Adipose tissue (tissue), 3 donors: ENCODE measurements around the gene CTNNA2. TPM values are rescaled to one million over a fixed set of nuclear protein-coding genes. Genes with fewer than 3 reads are reported as not detected.

Source experiments
- H3K27ac ChIP-seq: one replicate; pipeline ENCODE4 v1.5.1; 2013; ENCODE audit warnings: low read depth, low read length
- WGBS, 3 donors: extraction: QIAGEN DNeasy Blood & Tissue Kit; methylation state at CpG; one replicate each; pipeline ENCODE4 v1.1.7; 2013; 5-methylcytosine and 5-hydroxymethylcytosine counted together
- polyA plus RNA-seq, 3 donors: library from polyadenylated mRNA; stranded (reverse); fragments of 200-250 nt; gene quantifications; one replicate each; pipeline ENCODE4 v1.2.3, GENCODE V29; 2013
- donor health status: healthy with polysubstance abuse.
- donor health status: Bipolar disorder and iron deficiency.
- donor health status: healthy.

CTNNA2 gene
- polyA plus RNA-seq, 3 donors, result 0.07 to 0.47 TPM; not detected in 1

- no peak overlapping the region for H3K27ac ChIP-seq
- WGBS, 3 donors, result 79 to 93% (median 83%) methylated on average over 3 of the region's 3 CpGs
Measured at GRCh38 chr2:80515964-80516363, 1003.1 kb downstream of the CTNNA2 start.

- H3K27ac ChIP-seq, result no peak overlapping the region
- WGBS, 3 donors, result 34 to 46% (median 37%) methylated on average over 3 of the region's 3 CpGs
Measured at GRCh38 chr2:80517316-80517715, 1004.5 kb downstream of the CTNNA2 start.

GRCh38 chr2:80519121-80519643 lies 1006.3 kb downstream of the CTNNA2 start:
- WGBS, 3 donors, result 70 to 87% (median 71%) methylated on average over 3 of the region's 3 CpGs
- H3K27ac ChIP-seq, result no peak overlapping the region

DNA sequence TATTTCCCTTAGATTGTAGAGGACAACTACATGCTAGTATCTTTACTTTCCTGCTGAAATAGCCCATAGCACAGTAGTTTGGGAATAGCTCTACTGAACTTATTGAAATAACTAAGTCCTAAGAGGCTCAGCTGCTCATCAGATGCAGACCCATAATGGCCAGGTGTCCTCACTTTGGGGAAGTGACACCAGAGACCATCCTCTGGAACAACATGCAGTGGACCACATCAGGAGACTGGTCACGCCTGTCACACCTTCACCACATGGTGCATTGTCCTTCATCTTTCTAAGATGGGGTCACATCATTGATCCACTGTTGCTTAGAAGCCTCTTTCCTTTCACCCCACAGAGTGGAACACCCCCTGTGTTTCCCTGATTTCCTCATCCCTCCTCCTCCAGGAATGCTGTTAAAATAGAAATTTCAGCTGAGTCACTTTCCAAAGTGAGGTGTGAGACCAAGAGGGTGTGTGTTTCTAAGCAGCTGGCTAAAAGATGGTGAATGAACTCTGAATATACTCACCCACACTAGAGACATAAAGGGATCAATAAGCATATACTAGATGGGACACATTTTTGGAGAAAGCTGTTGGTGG lies 1006.9 kb downstream of the CTNNA2 start:
- H3K27ac ChIP-seq, result no peak overlapping the region
- WGBS, 3 donors, result 58 to 93% (median 85%) methylated on average over 1 of the region's 1 CpG

DNA sequence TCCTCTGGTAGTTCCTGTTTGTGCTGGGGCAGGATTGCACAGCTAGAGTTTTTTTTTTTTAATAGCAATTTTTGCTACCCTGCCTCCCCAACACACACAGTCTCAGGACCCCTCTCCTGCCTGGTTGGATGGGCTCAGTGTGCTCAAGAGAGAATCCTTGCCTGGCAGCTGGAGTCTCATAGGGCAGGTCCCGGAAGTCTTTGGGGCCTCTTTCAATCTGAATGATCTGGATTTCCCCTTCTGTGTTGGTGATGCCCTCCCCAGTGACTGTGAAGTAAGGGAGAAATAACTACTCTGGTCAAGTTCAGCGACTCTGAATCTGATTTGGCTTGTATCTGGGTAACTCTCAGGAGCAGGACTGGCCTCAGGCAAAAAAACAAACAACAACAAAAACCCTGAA lies 1012.3 kb downstream of the CTNNA2 start:
- 64 to 70% (median 65%) methylated on average over 2 of the region's 2 CpGs for WGBS, 3 donors
- H3K27ac ChIP-seq, result no peak overlapping the region

DNA sequence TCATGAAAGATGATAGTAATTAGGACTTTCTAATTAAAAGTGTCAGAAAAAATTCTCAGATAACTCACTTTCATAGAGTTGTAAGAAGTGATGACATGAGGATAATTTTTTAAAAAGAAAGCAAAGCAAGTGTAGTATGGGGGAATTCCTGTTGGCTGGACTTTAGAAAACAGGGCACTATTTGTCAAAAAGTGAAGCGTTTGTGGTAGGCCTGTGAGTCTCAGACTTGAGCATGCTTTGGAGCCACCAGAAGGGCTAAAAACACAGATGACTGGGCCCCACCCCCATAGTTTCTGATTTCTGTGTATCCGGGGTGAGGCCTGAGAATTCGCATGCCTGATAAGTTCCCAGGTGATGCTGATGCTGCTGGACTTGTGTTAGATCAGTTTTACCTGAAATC lies 1014.3 kb downstream of the CTNNA2 start:
- no peak overlapping the region for H3K27ac ChIP-seq
- WGBS, 3 donors, result 63 to 84% (median 79%) methylated on average over 3 of the region's 3 CpGs

GRCh38 chr2:80529466-80530165 lies 1016.8 kb downstream of the CTNNA2 start:
- no peak overlapping the region for H3K27ac ChIP-seq
- WGBS, 3 donors, result 72 to 87% (median 76%) methylated on average over 7 of the region's 7 CpGs

DNA sequence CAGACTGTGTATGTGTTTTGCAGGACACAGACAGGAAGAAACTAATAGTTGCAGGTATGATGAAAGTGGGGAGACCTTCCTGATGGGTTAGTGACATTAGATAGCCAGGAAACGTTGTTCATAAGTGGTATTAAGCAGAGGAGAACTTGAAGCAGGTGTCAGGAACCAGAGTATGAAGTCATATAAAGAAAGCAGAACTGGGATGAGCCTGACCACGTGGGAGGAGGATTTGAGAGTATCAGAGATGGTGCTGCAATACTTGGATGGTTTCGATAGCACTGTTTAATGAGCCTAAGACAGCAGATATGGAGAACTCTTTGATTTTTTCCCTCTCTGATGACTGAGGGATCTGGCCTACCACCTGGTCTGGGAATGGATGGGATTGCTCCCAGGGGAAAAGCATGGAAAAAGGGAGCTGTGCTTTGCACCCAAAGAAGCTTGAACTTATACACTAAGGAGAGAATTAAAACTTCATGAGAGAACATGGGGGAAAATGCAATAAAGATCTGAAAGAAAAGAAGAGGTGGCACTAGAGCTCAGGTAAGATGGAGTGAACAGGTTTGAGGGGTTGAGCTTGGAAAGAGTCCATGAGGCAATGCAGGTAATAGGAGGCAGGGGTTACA lies 1017.7 kb downstream of the CTNNA2 start:
- 36 to 54% (median 38%) methylated on average over 3 of the region's 3 CpGs for WGBS, 3 donors
- no peak overlapping the region for H3K27ac ChIP-seq

DNA sequence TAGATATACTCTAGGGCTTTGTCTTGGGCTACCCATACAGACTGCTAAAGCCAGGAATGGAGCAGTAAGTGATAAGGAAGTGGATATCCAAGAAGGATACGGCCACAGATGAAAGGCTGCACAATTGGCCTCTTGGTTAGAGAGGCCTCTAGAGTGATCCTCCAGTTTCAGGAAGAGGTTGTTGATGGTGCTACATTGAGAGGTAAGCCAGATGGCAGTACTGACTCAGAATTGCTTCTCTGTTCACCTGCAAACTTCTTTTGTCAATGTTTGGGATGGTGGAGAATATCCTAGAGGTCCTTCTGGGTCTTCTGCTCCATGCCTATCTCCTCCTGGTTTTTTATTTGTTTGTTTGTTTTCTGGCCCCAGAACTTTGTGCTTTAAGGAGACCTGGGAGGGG lies 1018.5 kb downstream of the CTNNA2 start:
- WGBS, 3 donors, result 80 to 96% (median 95%) methylated on average over 1 of the region's 1 CpG

GRCh38 chr2:80545420-80546210 lies 1032.8 kb downstream of the CTNNA2 start:
- no peak overlapping the region for H3K27ac ChIP-seq
- WGBS, 3 donors, result 54 to 81% (median 75%) methylated on average over 13 of the region's 13 CpGs

More for the DNA sequence above, 1018.5 kb downstream of the CTNNA2 start:
- H3K27ac ChIP-seq, result no peak overlapping the region

DNA sequence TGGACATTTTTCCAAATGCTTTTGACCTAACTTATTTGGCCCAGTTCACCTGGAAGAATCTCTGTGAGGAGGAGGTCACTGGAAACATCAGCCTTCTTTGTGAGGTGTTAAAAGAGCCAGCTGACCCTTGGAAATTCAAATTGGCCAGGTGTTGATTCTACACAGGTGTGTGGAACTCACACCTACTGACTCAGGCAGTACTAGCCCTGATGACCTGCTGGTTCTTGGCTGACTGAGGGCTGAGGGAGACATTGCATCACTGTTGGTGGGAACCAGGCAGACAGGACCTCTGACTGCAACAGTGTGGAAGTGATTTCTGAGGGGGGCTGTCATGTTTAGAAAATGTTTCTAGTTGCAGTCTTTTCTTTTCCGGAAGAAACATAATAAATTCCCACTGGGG lies 1033.9 kb downstream of the CTNNA2 start:
- WGBS, 3 donors, result 71 to 95% (median 81%) methylated on average over 1 of the region's 1 CpG
- H3K27ac ChIP-seq, result no peak overlapping the region

DNA sequence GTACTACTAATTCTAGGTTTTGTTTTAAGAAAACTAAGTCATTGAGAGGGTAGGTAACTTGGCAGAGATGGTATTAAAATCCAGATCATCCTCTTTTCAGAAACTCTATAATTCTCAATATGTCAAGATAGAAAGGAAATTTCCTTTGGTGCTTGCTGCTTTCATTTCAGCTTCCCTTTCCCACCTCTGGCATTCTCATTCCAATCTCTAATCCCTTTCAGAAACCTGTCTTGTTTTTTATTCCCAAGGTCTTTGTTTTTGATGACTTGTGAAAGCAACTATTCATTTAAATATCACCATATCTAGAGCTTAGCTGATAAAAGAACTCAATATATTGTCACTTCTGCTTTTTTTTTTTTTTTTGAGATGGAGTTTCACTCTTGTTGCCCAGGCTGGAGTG lies 1034.5 kb downstream of the CTNNA2 start:
- H3K27ac ChIP-seq, result no peak overlapping the region

DNA sequence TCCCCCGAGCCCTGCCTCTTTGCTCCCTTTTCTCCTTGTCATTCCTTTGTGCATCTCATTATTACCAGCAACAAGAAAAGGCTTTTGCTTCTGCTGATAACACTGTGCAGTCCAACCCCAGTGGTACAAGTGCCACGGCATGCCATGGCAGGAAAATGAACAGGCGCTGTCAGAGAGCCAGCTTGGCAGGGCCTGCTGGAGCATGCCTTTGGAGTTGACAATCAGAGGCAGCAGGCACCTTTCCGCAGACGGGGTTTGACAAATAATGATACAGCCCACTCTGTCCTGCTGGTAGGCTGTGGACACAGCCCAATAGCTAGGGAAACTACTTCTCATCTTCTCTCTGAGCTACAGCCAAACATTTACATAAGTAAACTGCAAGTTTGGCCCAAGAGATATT lies 1035.6 kb downstream of the CTNNA2 start:
- no peak overlapping the region for H3K27ac ChIP-seq
- WGBS, 3 donors, result 69 to 81% (median 81%) methylated on average over 5 of the region's 5 CpGs

DNA sequence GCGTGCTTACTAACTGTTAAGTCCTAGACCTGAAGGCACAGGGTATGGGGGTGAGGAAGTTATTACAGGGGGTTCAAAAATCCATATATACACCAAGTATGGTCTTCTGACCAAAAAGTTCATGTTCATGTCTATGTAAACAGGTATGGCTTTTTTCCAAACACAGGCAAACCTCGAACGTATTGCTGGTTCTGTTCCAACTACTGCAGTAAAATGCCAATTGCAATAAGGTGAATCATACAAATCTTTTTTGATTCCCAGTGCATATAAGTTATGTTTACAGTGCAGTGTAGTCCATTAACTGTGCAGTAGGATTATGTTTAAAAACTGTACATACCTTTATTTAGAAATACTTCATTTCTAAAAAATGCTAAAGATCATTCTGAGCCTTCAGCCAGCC lies 1037.0 kb downstream of the CTNNA2 start:
- no peak overlapping the region for H3K27ac ChIP-seq
- 65 to 73% (median 70%) methylated on average over 3 of the region's 3 CpGs for WGBS, 3 donors

DNA sequence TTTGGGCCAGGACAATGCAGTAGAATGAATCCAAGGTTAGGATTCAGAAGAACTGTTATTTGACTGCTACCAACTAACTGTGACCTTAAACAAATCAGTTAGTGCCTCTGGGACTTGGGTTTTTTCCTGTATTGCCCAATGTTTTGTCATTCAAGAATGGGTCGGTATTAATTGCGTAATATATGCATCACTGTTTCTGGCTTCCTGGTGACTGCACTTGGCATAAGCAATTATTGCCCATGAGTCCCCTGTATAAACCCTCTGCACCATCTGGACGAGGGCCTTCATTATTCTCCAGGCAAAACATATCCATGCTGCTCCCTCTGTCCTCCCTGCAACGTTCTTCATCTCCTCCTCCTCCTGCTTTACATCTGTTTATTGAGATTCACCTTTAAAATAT lies 1047.5 kb downstream of the CTNNA2 start:
- 35 to 41% (median 36%) methylated on average over 4 of the region's 4 CpGs for WGBS, 3 donors

DNA sequence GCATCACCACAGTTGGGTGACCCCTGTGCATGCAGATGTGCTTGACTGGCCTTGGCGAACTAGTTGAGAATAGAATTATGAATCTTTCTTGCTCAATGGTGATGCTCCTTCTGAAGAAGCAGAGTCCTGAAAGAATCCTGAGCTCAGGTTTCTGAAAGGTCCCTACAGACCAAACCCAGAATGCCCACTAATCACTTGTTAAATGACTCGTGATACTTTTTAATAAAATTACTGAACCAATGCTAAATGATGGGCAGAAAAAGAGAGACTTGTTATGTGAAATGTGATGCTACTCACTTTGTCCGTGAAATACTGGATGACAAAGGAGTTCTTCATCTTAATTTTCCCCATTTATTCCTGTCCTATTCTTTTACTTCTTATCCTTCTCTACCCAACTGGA lies 1055.2 kb downstream of the CTNNA2 start:
- H3K27ac ChIP-seq, result no peak overlapping the region
- 76 to 85% (median 82%) methylated on average over 3 of the region's 3 CpGs for WGBS, 3 donors

More for the DNA sequence above, 1047.5 kb downstream of the CTNNA2 start:
- no peak overlapping the region for H3K27ac ChIP-seq

DNA sequence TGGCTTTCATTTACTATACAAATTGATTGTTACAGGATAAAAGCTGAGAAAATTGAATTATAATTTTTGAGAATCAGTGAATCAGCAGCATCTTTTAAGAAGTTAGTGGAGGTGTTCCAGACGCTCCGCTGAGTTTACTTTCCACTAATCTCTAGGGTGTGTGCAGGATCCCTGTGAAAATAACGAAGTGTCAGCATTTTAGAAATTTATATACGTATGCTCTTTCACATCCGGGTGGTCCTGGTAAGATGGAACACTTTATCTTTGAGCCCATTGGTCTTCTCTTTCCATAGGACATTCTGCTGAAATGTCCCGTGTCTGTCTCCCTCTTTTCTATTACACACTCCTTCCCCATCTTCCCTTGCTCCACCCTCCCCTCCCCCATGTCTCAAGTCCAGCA lies 1060.3 kb downstream of the CTNNA2 start:
- H3K27ac ChIP-seq, result no peak overlapping the region
- 57 to 65% (median 64%) methylated on average over 6 of the region's 6 CpGs for WGBS, 3 donors

DNA sequence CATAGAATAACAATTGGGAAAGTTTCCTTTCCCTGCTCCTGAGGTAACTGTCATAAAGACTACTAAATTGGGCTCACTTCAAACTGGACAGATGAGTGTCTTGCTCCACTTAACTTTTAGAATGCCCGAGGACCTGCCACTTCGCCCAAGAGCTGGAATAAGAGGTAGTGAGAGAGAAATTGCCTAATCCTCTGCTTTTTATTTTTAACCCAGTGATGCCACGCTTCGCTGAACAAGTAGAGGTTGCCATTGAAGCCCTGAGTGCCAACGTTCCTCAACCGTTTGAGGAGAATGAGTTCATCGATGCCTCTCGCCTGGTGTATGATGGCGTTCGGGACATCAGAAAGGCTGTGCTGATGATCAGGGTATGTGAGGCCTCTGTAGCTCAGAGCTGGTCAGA lies 1061.1 kb downstream of the CTNNA2 start:
- H3K27ac ChIP-seq, result no peak overlapping the region
- 83 to 92% (median 91%) methylated on average over 10 of the region's 10 CpGs for WGBS, 3 donors

DNA sequence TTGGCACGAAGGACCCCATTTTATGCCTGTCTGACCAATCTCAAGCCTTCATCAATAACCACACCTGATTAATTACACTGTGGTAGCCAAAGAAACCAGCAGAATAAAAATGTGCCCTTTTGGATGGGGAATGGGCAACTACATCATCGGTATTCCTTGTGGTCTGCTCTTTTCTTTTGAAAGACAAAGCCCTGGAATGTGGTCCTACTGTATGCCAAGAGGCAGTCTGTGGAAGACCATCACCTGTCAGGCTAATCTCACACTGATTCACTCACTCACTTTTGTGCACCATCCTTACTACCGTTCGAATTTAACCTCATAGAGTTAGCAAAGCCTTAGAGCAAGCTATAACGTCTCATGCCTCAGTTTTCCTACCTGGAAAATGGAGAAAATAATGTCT lies 1066.9 kb downstream of the CTNNA2 start:
- 67 to 79% (median 74%) methylated on average over 5 of the region's 5 CpGs for WGBS, 3 donors
- no peak overlapping the region for H3K27ac ChIP-seq
